Stimulated activated CD4-positive, alpha-beta T cell treated with anti-CD3 and anti-CD28 coated beads, Interleukin-4, amount 100 ng/mL, for 48 hours (primary cell): ENCODE results near the gene ZSCAN5B.
"Not testable (repeated sequence)": the region's sequence is repeated elsewhere in the genome, so short reads cannot be mapped to it uniquely, and the experiment has no call there.

Experiments
- DNase-seq, 2 donors: peaks; one replicate each; pipeline ENCODE4 v3.0.0-alpha.2; 2020; ENCODE audit warnings: low read depth in 2 of 2

The ZSCAN5B gene

GRCh38 chr19:56197646-56198045 is at the start of gene ZSCAN5B:
TSS of gene ZSCAN5B (minus strand) at chr19:56197783. CDS start at chr19:56193052, 4,731 bp downstream.
- not testable (repeated sequence) for DNase-seq

- not testable (repeated sequence) for DNase-seq
Measured at GRCh38 chr19:56245764-56246163, 48.2 kb upstream of the ZSCAN5B start.

- DNase-seq = no peak
Measured at GRCh38 chr19:56245121-56245740, 47.6 kb upstream of the ZSCAN5B start.

GRCh38 chr19:56223481-56223880 is 25.9 kb upstream of the ZSCAN5B start:
- DNase-seq = no peak

- DNase-seq = no peak
Measured at GRCh38 chr19:56222901-56223300, 25.3 kb upstream of the ZSCAN5B start.

- DNase-seq = no peak
Measured at GRCh38 chr19:56221851-56222250, 24.3 kb upstream of the ZSCAN5B start.

- not testable (repeated sequence) for DNase-seq
Measured at GRCh38 chr19:56221442-56221841, 23.9 kb upstream of the ZSCAN5B start.

GRCh38 chr19:56218961-56219360 is 21.4 kb upstream of the ZSCAN5B start:
- DNase-seq = no peak

GRCh38 chr19:56217039-56217949 is 19.7 kb upstream of the ZSCAN5B start:
- no peak for DNase-seq

GRCh38 chr19:56211718-56212117 is 14.1 kb upstream of the ZSCAN5B start:
- DNase-seq = no peak

- DNase-seq = not testable (repeated sequence)
Measured at GRCh38 chr19:56210036-56210435, 12.5 kb upstream of the ZSCAN5B start.

GRCh38 chr19:56209091-56209490 is 11.5 kb upstream of the ZSCAN5B start:
- no peak for DNase-seq

GRCh38 chr19:56207581-56207980 is 10.0 kb upstream of the ZSCAN5B start:
- not testable (repeated sequence) for DNase-seq

- no peak for DNase-seq
Measured at GRCh38 chr19:56201973-56202372, 4.4 kb upstream of the ZSCAN5B start, which contains the start of gene ZSCAN5C. TSS of gene ZSCAN5C (plus strand) at chr19:56202273. CDS start at chr19:56205914, 3,641 bp downstream.

GRCh38 chr19:56199687-56200086 is 2.1 kb upstream of the ZSCAN5B start:
- no peak for DNase-seq

GRCh38 chr19:56193981-56194640 is 3.5 kb downstream of the ZSCAN5B start:
- DNase-seq = no peak

- DNase-seq = no peak
Measured at GRCh38 chr19:56191711-56192110, 5.9 kb downstream of the ZSCAN5B start.

GRCh38 chr19:56191115-56191514 is 6.5 kb downstream of the ZSCAN5B start:
- DNase-seq = no peak

- no peak for DNase-seq
Measured at GRCh38 chr19:56189785-56190184, 7.8 kb downstream of the ZSCAN5B start.

- no peak for DNase-seq
Measured at GRCh38 chr19:56177564-56178243, 19.9 kb downstream of the ZSCAN5B start.

- DNase-seq = no peak
Measured at GRCh38 chr19:56176881-56177280, 20.7 kb downstream of the ZSCAN5B start.

- DNase-seq = not testable (repeated sequence)
Measured at GRCh38 chr19:56176310-56176709, 21.3 kb downstream of the ZSCAN5B start.
